GM10266 (cell line): ENCODE results near the gene CATSPER3.

Experiments
- DNase-seq: peaks from one replicate; pipeline ENCODE4 v3.0.0; 2012; ENCODE audit errors: extremely low spot score
- TF ChIP-seq, protein P1 (sequence below): IDR thresholded peaks from 2 replicates; pipeline ENCODE4 v1.5.1; 2012; ENCODE audit warnings: mild to moderate bottlenecking, low read depth; ENCODE audit not compliant: control insufficient read depth, insufficient read depth; ENCODE audit errors: missing control alignments

CATSPER3 gene

DNA sequence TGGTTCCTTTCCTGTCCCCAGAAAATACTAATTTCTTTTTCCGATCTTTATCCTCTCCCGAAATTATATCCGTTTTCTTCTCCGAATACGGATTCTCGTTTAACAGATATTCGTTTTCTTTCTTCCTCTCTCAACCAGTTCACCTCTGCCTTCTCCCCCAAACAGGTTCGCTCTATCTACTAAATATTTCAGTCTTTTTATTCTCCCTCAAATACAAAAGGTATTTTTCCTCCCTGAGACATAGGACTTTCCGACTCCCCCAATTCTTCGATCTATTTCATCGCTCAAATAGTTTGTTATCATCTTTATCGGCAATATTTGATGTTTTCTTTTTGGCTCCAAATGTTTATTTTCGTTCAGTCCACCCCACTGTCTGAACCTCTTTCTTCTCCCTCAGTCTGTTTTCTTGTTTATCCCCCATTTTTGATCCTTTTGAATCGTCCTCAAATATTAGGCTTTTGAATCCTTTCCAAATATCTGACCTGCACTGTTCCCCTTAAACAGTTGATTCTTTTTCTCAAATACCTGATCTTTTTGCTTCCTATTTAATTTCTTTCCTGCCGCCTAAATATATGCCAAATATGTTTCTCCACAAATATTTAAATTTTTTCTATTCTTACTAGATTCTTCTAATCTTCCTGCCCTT lies 61.9 kb downstream of the CATSPER3 start:
- DNase-seq: no peak
- TF ChIP-seq, protein P1, sequence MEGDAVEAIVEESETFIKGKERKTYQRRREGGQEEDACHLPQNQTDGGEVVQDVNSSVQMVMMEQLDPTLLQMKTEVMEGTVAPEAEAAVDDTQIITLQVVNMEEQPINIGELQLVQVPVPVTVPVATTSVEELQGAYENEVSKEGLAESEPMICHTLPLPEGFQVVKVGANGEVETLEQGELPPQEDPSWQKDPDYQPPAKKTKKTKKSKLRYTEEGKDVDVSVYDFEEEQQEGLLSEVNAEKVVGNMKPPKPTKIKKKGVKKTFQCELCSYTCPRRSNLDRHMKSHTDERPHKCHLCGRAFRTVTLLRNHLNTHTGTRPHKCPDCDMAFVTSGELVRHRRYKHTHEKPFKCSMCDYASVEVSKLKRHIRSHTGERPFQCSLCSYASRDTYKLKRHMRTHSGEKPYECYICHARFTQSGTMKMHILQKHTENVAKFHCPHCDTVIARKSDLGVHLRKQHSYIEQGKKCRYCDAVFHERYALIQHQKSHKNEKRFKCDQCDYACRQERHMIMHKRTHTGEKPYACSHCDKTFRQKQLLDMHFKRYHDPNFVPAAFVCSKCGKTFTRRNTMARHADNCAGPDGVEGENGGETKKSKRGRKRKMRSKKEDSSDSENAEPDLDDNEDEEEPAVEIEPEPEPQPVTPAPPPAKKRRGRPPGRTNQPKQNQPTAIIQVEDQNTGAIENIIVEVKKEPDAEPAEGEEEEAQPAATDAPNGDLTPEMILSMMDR: no peak

DNA sequence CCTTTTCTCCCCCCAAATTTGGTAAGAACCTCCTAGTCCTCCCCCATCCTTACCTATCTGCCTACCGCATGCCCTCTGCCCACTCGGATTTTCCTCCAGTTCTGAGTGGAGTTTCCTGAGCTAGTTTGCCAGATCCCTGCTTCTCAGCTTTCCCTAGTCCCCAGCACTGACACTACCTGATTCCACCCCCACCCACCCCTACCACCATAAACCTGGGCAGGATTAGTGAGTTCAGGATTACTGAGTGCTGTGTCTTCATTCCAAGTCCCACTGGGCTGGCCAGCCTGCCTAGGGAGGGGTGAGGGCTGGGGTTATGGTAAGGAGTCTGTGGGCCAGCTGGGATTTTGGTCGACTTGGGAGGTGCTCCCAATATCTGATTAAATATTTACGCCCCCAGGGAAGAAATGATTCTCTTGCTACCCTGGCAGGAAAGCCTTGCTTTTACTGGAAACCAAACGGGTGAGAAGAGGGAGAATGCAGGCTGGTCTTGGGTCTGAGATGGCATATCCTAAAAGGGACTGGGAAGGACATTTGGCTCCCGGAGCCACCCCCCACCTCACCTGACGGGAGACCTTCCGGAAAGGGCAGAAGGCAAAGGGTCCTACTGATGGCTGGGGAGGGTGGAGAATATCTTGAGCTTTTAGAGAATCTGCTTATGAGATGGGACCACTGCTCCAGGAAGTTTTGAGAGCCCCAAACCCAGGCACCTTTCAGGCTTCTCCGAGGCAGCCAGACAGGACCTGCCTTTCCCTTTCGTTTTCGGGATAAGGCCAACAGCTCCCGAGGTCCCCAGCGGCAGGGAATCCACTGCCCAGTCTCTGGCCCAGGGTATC lies 62.6 kb downstream of the CATSPER3 start:
- DNase-seq: no peak
- TF ChIP-seq, protein P1: no peak

DNA sequence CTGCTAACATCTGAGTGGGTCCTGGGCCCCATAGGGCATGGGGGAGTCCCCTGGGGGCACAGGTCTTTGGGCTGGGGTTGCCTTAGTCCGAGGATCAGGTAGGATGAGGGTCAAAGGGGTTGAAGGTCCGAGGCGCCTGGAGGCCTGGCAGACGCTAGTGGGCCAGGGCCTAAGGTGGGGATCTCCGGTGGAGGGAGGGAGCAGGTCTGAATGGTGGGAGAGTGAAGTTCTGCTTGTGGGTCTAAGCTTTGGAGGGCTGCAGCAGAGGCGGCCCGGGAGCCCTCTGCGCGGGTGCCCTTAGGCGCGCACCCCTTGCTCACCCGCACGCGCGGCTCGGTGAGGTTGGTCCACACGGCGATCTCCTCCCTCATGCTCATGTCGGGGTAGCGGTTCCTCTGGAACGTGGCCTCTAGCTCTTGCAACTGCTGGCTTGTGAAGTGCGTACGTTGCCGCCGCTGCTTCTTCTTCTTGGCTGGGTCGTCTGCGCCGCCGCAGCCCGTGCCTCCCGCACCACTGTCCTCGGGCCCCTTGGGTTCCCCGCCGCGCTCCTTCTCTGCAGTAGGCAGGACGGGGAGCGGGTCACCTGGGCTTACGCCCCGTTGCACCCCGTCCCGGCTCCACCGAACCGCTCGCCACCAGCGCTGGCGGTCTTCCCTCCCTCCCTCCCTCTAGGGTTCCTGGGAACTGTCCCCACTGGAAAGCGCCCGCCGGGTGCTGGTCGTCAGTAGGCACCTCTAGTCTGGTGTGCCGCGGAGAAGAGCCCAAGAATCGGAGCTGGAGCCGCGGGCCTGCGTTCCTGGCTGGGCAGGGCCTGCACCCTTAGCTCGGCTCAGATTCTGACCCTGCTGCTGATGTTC lies 63.5 kb downstream of the CATSPER3 start:
- TF ChIP-seq, protein P1: no peak
- DNase-seq: no peak

DNA sequence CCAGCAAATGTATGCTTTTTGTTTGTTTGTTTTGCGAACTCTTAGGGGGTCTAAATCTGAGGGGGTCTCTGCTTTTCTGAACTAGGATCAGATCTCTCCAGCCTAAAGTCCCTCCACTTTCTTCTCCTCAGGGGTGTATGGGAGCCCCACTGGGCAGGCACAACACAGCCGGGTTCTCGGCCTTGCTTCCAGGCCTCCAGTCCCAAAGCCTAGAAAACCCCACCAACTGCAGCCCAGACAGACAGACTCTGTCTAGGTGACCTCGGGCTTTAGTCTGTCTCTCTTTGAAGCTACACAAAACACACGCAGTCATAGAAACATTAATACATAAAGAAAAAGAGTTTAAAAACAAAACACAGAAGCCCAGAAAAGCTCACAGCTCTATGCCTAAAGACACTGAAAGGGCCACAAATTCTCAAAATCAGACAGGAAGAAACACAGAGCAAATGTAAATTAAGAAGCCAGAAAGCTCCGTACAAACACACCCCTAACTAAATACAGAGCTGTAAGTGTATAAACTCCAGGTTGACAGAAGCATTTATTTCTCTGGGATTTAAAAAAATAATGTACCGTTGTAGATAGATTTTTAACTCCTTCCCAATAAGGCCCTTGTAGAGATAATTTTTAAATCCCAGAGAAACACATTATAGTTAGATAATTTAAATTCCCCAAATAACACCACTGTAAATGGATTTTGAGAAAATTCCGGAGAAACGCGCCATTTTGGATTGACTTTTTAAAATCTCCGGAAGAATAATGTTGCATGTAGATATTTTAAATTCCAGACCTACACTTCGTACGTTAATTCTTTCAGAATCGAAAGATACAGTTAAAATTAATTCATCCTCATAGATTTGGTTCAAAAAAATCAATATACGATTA lies 64.3 kb downstream of the CATSPER3 start:
- TF ChIP-seq, protein P1: no peak
- no peak for DNase-seq

DNA sequence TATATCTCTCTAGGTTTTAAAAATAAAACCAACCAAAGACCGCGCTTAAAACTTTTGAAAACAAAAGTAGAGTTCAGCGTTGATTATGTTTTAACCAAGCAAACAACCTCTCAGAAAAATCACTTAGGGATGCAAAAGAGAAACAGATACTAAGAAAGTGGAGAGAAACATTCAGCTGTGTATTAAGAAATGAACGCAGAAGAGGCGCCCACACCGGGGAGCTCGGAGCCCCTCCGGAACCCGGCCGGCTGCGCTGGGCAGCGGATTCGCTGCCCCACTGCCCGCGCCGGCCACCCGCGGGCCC lies 64.9 kb downstream of the CATSPER3 start:
- no peak for DNase-seq
- TF ChIP-seq, protein P1: no peak

DNA sequence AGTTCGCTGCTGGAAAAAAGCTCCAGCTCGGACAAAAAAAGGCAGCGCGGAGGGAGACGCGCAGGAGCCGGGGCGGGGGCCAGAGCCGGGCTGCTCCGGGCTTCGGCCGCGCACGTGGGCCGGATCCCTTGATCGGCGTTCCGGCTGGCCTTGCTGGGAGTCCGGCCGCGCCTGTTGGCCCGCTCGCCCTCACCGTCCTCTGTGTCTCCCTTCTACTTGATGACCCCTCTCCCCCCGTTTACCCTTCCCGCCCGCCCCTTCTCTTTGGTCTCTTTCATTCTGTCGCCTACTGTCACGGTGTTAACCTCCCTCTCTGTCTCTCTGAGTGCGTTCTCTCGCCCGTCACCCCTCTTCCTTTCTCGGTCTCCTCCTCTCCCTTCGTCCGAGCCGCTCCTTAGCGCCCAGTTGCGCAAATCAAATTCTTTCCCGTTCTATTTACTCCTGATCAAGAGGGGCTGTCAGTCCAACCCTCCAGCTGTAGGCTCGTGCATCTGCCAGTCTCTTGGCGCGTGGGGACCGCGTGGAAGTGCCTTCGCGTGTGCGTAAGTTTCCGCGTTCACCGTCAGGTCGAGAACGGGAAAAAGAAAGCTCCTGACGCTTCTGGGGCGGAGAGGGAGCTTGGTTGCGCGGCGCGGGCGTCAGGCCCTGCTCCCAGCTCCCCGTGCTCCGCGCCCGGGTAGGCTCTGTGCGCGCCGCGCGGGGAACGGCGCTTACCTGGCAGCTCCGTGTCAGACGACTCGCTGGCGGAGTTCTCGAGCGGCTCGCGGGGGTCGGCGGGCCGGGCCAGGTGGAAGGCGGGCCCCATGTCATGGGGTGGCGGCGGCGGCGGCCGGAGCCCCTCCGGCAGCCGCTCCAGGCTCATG lies 65.5 kb downstream of the CATSPER3 start:
- DNase-seq: no peak
- TF ChIP-seq, protein P1: no peak
